GM04504 (cell line): Measurements from ENCODE around the gene GPX4.
"Not testable (repeated sequence)": the region's sequence is repeated elsewhere in the genome, so short reads cannot be mapped to it uniquely, and the experiment has no call there.

Experiments used
- DNase-seq: peaks from one replicate; pipeline ENCODE4 v3.0.0-alpha.2; 2012; ENCODE audit warnings: low read depth

GPX4 gene

GRCh38 chr19:1113986-1114483, 10.2 kb downstream of the GPX4 start:
- DNase-seq, result no peak

GRCh38 chr19:1114728-1115127, 10.9 kb downstream of the GPX4 start:
- not testable (repeated sequence) for DNase-seq

GRCh38 chr19:1115646-1116420, 12.0 kb downstream of the GPX4 start:
- DNase-seq, result no peak

- DNase-seq, result no peak
These were observed 13.2 kb downstream of the GPX4 start for GRCh38 chr19:1116726-1117581.

GRCh38 chr19:1117654-1118053, 13.9 kb downstream of the GPX4 start:
- DNase-seq, result no peak

GRCh38 chr19:1118999-1119398, 15.2 kb downstream of the GPX4 start:
- DNase-seq, result no peak

- DNase-seq, result no peak
These were observed 15.9 kb downstream of the GPX4 start for GRCh38 chr19:1119475-1120217.

- DNase-seq, result no peak
These were observed 17.6 kb downstream of the GPX4 start for GRCh38 chr19:1121395-1121794.

GRCh38 chr19:1122021-1122971, 18.5 kb downstream of the GPX4 start:
- DNase-seq, result no peak

GRCh38 chr19:1122972-1123363, 19.2 kb downstream of the GPX4 start:
- DNase-seq, result peak; percentile 40

- DNase-seq, result no peak
These were observed 19.6 kb downstream of the GPX4 start for GRCh38 chr19:1123381-1123780.

- no peak for DNase-seq
These were observed 20.3 kb downstream of the GPX4 start for GRCh38 chr19:1123885-1124677.

GRCh38 chr19:1125601-1126467, 22.0 kb downstream of the GPX4 start:
- DNase-seq, result no peak

- DNase-seq, result no peak
These were observed 23.4 kb downstream of the GPX4 start for GRCh38 chr19:1126984-1127760.

GRCh38 chr19:1128106-1128505, 24.3 kb downstream of the GPX4 start:
- no peak for DNase-seq

- not testable (repeated sequence) for DNase-seq
These were observed 25.3 kb downstream of the GPX4 start for GRCh38 chr19:1129084-1129483.

GRCh38 chr19:1129535-1129934, 25.7 kb downstream of the GPX4 start:
- DNase-seq, result no peak
